Skin of body (tissue), 2 donors: Measurements from ENCODE around the gene ZNF423. TPM values are rescaled to one million over a fixed set of nuclear protein-coding genes. Genes with fewer than 3 reads are reported as not detected.

ENCODE experiments used
- DNase-seq: peaks from one replicate; lab custom pipeline; 2025; lab: John Stamatoyannopoulos, UW
- total RNA-seq: library from RNA; depleted of rRNA; stranded (reverse); fragments of >200 nt; gene quantifications from one replicate; pipeline ENCODE4 v1.2.3, GENCODE V29; 2014

The ZNF423 gene
- total RNA-seq, 1 donor from 2014 or later, result 8.0 TPM

DNA sequence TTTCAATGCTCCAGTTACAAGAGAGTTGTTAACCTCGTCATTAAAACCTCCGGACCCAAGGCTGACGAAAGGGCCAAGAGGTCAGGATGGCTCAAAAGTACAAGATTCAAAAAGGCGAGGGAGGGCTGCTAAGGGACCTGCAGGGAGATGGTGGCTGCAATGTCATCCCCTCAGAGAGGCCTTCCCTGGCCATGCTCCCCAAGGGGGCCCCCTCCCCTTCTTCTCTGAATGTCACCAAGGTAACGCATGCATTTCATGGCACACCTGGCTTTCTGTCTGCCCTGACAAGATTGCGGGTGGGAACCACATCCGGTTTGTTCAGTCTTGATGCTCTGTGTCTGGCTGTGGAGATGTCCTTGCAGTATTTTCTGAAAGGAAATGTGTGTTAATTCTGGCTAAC lies 392.4 kb downstream of the ZNF423 start:
- no peak for DNase-seq

- DNase-seq, result no peak
These were observed 392.9 kb downstream of the ZNF423 start for GRCh38 chr16:49462989-49463371.

DNA sequence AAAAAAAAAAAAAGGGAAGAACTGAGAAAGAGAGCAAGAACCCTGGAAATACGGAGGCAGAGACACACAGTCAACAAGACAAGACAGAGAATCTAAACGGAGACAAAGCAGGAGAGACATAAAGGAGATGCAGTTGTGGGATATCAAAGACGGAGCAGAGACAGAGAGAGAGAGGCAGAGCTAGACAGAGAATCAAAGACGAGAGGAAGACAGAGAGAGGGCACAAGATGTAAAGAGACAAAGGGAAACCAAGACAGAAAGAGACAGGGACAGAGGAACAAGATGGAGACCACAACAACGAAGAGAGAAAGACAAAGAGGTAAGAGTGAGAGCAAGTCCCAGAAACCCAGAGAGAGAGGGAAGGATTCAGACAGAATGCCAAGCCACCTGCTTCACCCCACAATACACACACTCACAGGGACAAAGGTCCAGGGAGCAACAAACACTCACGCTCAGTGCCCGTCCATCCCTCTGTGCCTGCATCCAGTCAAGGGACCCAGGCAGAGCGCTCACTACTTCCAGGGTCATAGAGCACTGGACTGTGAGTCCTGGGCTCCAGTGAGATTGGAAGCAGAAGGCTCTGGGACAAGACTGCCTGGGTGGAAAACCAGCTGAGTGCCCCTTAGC lies 393.4 kb downstream of the ZNF423 start:
- DNase-seq, result no peak

- DNase-seq, result no peak
These were observed 394.4 kb downstream of the ZNF423 start for GRCh38 chr16:49461517-49461951.

DNA sequence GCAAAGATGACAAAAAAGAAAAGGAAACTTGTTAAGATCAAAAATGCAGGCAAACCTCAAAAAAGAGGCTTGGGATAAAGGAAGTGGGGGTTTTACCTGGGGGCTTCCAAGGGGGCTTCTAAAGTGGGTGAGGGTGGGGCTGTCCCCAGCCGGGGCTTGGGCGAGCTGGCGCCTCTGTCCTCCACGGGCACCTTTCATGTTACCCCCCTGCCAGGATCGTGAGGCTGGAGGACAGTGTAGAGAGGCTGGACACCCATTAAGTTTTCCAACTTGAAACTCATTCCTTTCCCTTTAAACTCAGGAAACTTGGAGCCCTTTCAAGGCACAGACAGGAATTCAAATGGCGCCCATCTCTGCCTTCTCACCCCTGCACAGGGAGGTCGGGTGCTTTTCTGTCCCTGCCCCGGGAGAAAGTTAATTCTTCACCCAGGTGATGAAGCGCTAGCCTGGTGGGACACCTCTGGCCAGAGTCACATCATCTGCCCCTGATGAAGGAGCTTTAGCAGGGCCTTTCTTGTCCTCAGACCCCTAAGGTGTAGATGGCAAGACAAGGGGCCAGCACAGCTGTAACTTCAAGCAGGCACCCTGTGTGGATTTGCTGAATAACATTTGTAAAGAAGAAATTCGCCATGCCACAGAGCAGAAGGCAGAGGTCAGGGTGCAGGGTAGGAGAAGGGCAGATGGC lies 395.0 kb downstream of the ZNF423 start:
- DNase-seq, result no peak

DNA sequence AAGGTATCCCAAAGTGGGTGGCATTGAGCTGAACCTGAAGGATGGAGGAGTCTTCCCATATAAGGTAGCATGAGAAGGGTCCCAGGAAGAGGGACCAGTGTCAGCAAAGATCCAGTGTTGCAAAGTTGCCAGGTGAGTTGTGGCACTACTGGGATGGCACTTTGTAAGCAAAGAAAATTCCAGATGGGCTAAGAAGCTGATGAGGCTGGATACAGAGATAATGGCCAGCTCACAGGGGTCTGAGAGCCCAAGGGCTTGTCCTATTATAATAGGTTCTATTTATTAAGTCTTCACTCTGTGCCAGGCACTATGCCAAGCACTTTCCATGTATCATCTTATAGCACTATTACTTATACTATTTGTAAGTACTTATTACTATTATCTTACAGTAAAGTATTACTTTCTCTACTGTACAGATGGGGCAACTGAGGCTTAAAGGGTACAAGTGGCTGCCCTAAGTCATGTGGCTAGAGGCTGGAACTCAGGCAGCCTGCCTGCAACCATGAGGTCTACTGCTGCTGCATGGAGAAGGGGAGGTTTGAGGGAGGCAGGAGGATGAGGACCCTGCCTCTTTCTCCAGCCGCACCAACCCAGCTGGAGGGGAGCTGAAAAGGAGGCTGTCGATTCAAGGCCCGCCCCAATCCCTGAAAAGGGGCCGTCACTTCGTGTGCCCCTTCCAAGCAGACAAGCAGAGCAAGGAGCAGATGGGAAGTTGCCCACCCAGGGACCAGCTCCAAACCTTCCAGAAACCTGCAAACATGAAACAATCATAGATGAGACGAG lies 395.8 kb downstream of the ZNF423 start:
- no peak for DNase-seq

- DNase-seq, result no peak
These were observed 397.1 kb downstream of the ZNF423 start for GRCh38 chr16:49458656-49459445.

- DNase-seq, result no peak
These were observed 397.7 kb downstream of the ZNF423 start for GRCh38 chr16:49458243-49458642.

DNA sequence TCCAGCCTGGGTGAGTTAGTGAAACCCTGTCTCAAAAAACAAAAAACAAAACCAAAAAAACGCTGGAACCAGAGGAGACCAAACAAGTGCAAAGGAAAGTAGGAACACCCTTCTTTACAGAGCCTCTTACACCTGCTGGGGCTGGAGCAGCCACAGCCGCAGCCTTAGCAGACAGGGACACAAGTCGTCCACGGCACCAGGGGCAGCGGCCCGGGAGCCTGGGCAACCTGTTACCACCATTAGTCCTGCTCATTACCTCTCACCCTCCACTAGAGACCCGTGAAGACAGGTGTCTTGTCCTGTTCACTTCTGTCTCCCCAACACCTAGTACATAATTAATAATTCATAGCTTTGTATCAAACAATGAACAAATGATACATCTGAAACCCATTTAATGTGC lies 398.7 kb downstream of the ZNF423 start:
- no peak for DNase-seq

DNA sequence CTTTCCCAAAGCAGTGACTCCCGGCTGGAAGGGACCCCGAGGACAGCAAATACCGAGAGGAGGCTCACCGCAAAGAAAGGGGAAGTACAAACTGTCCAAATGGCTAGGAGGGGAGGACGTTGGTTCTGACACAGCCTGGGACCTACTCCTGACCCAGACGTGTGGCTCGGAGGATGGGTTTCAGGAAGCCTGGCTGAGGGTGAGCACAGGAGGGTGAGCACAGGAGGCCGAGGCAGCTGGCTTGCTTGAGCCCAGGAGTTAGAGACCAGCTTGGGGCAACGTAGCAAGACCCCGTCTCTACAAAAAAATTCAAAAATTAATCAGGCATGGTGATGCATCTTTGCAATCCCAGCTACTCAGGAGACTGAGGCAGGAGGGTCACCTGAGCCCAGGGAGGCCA lies 399.1 kb downstream of the ZNF423 start:
- DNase-seq, result no peak

DNA sequence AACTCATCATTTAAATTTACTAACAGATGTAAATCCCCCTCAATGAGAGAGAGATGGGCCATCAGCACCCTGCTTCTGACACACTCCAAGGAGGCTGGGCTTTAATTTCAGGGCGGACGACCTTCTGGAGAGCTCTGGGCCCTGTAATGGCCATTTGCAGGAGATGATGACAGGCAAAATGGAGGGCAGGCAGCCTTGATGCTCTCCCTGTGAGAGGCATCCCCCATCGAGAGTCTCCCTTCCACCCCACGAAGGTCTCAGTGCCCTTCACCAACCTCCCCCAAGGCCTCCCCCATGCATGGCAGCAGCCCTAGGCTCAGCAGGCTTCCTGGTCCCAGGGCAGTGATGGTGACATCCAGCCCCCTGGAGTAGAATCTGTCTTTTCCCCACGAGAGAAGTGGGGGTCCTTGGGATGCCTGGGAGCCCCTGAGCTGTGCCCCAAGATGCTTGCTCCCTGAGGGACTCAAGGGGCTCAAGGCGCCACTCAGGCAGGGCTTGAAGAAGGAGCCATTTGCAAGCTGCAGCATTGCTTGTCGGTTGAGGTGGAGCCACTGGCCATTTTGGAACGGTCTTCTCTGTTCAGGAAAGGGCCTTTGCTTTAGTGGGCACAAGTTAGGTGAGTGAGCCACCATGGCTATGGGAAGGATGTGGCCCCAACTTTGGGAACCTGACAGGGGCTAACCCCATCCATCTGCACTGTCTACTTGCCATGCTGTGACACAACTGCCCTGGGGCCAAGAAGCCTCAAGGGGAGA lies 399.7 kb downstream of the ZNF423 start:
- no peak for DNase-seq

DNA sequence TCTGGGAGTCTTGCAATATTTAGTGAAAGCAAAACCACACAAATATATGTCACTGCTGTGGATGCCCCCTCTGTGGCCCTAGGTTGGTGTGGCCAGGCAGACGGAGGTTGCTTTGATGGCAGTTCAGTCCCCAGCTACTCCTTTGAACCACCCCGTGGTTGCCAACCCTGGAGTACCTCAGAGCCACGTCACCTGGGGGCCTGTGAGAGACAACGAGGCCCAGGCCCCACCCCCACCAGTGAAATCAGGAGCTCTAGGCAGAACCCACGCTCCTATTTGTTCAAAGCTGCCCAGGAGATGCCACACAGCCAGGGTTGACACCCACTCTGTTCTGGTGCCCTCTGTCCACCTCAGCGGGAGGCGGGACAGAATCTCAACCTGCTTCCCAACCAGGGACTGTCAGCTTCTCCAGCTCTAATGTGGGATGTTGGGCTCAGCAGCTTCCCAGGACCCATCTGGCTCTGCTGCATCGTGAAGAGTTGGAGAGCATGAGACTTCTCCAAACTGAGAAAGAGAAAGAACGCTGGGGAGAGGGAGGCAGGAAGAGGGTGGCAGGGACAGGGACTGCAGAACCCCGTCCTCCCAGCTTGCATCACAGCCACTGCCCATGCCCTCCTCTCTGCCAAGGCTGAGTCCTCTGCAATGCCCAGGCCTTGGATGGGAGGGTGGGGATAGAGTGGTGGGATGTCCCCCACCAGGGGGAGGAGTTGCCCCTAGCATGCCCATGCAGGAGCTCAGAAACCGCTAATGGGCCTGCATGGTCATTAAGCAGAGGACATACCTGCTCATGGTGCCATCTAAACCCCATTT lies 400.5 kb downstream of the ZNF423 start:
- no peak for DNase-seq

- no peak for DNase-seq
These were observed 401.3 kb downstream of the ZNF423 start for GRCh38 chr16:49454426-49455180.

GRCh38 chr16:49453983-49454382 lies 401.9 kb downstream of the ZNF423 start:
- no peak for DNase-seq

DNA sequence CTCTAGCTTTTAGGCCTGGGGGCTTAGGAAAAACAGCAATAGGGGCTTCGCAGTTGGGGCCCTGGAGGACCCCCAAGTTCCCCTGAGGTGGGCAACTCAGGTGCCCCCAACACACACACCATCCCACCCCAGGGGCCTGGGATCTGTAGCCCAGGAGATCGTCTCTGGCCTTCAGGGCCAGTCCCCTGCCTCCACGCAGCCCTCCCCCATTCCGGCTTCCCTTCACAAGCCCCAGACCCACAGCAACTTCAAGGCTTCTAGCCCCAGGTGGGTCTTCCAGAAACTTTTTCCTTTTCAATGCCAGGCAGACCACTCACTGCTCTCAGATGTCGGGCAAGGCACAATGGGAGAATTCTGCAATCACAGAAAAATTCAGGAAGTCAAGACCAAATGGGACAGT lies 402.9 kb downstream of the ZNF423 start:
- no peak for DNase-seq

- DNase-seq, result no peak
These were observed 403.3 kb downstream of the ZNF423 start for GRCh38 chr16:49452578-49452977.

DNA sequence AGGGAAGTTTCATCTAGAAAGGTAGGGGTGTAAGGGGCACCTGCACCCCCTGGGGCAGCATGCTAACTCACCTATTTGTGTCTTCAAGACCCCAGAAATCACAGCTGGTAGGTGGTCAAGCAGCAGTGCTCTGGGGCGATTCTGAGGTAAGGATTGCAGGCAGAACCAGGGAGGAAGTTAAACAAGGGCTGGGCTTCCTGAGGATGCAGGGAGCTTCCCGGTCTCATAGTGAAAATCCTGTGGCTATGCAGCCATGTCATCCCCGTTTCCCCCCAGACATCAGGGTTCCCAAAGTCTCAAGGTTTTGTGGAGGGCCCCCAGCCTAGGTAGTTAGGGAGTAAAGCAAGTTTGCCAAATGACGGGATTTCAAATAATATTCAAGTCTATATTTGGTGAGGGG lies 403.8 kb downstream of the ZNF423 start:
- DNase-seq, result no peak

- no peak for DNase-seq
These were observed 409.1 kb downstream of the ZNF423 start for GRCh38 chr16:49446805-49447204.

DNA sequence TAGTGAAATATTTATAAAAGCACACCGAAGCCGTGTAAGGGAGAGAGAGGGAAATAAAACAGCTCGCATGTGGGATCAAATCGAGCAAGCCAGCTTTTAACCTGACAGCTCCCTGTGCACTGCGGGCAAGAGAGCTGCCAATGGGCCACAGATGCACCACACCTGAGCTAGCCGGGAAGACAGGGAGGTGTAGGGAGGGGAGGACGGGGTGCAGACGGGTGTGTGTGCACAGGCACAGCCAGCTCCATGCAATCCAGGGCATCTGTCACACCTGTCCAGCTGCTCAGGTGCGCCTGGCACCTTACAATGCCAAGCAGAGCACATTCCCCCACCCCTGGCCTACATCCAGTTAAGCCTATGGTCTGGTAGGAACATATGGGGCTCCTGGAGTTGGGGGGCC lies 412.3 kb downstream of the ZNF423 start:
- no peak for DNase-seq
